HEK293T (cell line): ENCODE data around the gene RBM6.

Source experiments
- CTCF ChIA-PET: fragments of 350-600 bp; formaldehyde crosslinking; extraction: SDS; loops from one replicate; lab custom pipeline; 2021; ENCODE audit warnings: antibody characterized with exemption, inconsistent platforms; lab: Yijun Ruan, JAX
- POLR2A ChIA-PET: fragments of 350-600 bp; formaldehyde crosslinking; extraction: SDS; loops from one replicate; lab custom pipeline; 2020; ENCODE audit warnings: antibody characterized with exemption, inconsistent platforms; lab: Yijun Ruan, JAX
- DNase-seq: peaks from one replicate; pipeline ENCODE4 v3.0.0; 2012; ENCODE audit warnings: mixed read lengths; ENCODE audit errors: extremely low spot score
- ARNT ChIP-seq: fragments of 450-650 bp; IDR thresholded peaks from 2 replicates; pipeline ENCODE4 v1.6.1; 2017; ENCODE audit warnings: mild to moderate bottlenecking
- BHLHE40 ChIP-seq: fragments of 450-650 bp; IDR thresholded peaks from 2 replicates; pipeline ENCODE4 v1.6.1; 2016; ENCODE audit warnings: mild to moderate bottlenecking, moderate library complexity, borderline replicate concordance
- CTBP1 ChIP-seq: fragments of 450-650 bp; IDR thresholded peaks from 2 replicates; pipeline ENCODE4 v1.6.1; 2016; ENCODE audit warnings: borderline replicate concordance
- ELF4 ChIP-seq: fragments of 450-650 bp; IDR thresholded peaks from 2 replicates; pipeline ENCODE4 v1.6.1; 2017; ENCODE audit warnings: antibody characterized with exemption
- FOXA1 ChIP-seq: fragments of 450-650 bp; IDR thresholded peaks from 2 replicates; pipeline ENCODE4 v1.6.1; 2016; ENCODE audit warnings: mild to moderate bottlenecking
- FOXK2 ChIP-seq: fragments of 450-650 bp; IDR thresholded peaks from 2 replicates; pipeline ENCODE4 v1.6.1; 2016; ENCODE audit warnings: mild to moderate bottlenecking
- FOXM1 ChIP-seq: fragments of 450-650 bp; IDR thresholded peaks from 2 replicates; pipeline ENCODE4 v1.6.1; 2017; ENCODE audit warnings: mild to moderate bottlenecking, borderline replicate concordance
- HDGF ChIP-seq: fragments of 450-650 bp; IDR thresholded peaks from 2 replicates; pipeline ENCODE4 v1.6.1; 2017; ENCODE audit warnings: antibody characterized with exemption, borderline replicate concordance
- L3MBTL2 ChIP-seq: fragments of 450-650 bp; conservative IDR thresholded peaks from 2 replicates; pipeline ENCODE4 v1.6.1; 2016; ENCODE audit warnings: mild to moderate bottlenecking
- LEF1 ChIP-seq: fragments of 450-650 bp; IDR thresholded peaks from 2 replicates; pipeline ENCODE4 v1.6.1; 2017; ENCODE audit warnings: mild to moderate bottlenecking, borderline replicate concordance
- NFRKB ChIP-seq: fragments of 450-650 bp; IDR thresholded peaks from 2 replicates; pipeline ENCODE4 v1.6.1; 2016; ENCODE audit warnings: mild to moderate bottlenecking, moderate library complexity
- PKNOX1 ChIP-seq: fragments of 450-650 bp; IDR thresholded peaks from 2 replicates; pipeline ENCODE4 v1.6.1; 2016
- SP1 ChIP-seq: fragments of 450-650 bp; IDR thresholded peaks from 2 replicates; pipeline ENCODE4 v1.6.1; 2017
- SUZ12 ChIP-seq: fragments of 450-650 bp; IDR thresholded peaks from 2 replicates; pipeline ENCODE4 v1.6.1; 2016; ENCODE audit warnings: mild to moderate bottlenecking
- TARDBP ChIP-seq: fragments of 450-650 bp; IDR thresholded peaks from 2 replicates; pipeline ENCODE4 v1.6.1; 2016
- ZNF384 ChIP-seq: fragments of 450-650 bp; IDR thresholded peaks from 2 replicates; pipeline ENCODE4 v1.6.1; 2016

The RBM6 gene

GRCh38 chr3:50124052-50124799 lies 184.3 kb downstream of the RBM6 start:
- ChIA-PET CTCF (interaction anchor here (0.6 to 1.3 kb wide), 2 partner anchors 60 to 70 kb away, joined by 4 to 6 read pairs; no protein-coding TSS in a partner anchor), POLR2A (interaction anchor here (0.9 to 1.4 kb wide), 3 partner anchors 26 to 32 kb away, joined by 3 to 4 read pairs (median 3); no protein-coding TSS in a partner anchor)
- no peak for DNase-seq

GRCh38 chr3:50124800-50125178 lies 184.8 kb downstream of the RBM6 start:
- ChIA-PET CTCF (interaction anchor here (1.3 kb wide), 1 partner anchor 70 kb away, joined by 6 read pairs; no protein-coding TSS in a partner anchor), POLR2A (interaction anchor here (1.0 to 1.4 kb wide), 2 partner anchors 25 to 30 kb away, joined by 3 to 4 read pairs; no protein-coding TSS in a partner anchor)
- DNase-seq, result no peak
- TF ChIP-seq HDGF, result no peak
- TF ChIP-seq TARDBP, result no peak
- no peak for TF ChIP-seq FOXK2
- no peak for TF ChIP-seq PKNOX1
- TF ChIP-seq CTBP1, result no peak
- no peak for TF ChIP-seq BHLHE40
- no peak for TF ChIP-seq L3MBTL2
- no peak for TF ChIP-seq NFRKB
- TF ChIP-seq SP1, result no peak
- no peak for TF ChIP-seq FOXA1
- no peak for TF ChIP-seq ZNF384

More at GRCh38 chr3:50124052-50124799, 184.3 kb downstream of the RBM6 start:
- TF ChIP-seq L3MBTL2, result no peak
- TF ChIP-seq LEF1, result no peak
- no peak for TF ChIP-seq SUZ12
- TF ChIP-seq FOXM1, result no peak
- no peak for TF ChIP-seq HDGF
- no peak for TF ChIP-seq FOXK2
- TF ChIP-seq CTBP1, result no peak
- no peak for TF ChIP-seq PKNOX1
- TF ChIP-seq NFRKB, result no peak
- no peak for TF ChIP-seq SP1
- no peak for TF ChIP-seq FOXA1
- TF ChIP-seq ELF4, result no peak
- TF ChIP-seq ARNT, result no peak
- no peak for TF ChIP-seq TARDBP
- no peak for TF ChIP-seq BHLHE40
- no peak for TF ChIP-seq ZNF384

GRCh38 chr3:50125541-50126286 lies 185.8 kb downstream of the RBM6 start:
- DNase-seq, result no peak
- TF ChIP-seq NFRKB (no peak), ELF4 (no peak), FOXA1 (no peak), LEF1 (no peak), SP1 (no peak)
- ChIA-PET POLR2A (interaction anchor here (1.0 to 1.4 kb wide), 3 partner anchors 11 to 29 kb away, joined by 3 to 4 read pairs (median 4); no protein-coding TSS in a partner anchor), CTCF (interaction anchor here (1.1 to 1.3 kb wide), 2 partner anchors 69 to 121 kb away, joined by 3 to 6 read pairs; no protein-coding TSS in a partner anchor)

GRCh38 chr3:50126287-50127211 lies 186.6 kb downstream of the RBM6 start:
- no peak for DNase-seq
- TF ChIP-seq HDGF (no peak), SP1 (no peak), SUZ12 (no peak), NFRKB (no peak), L3MBTL2 (no peak), CTBP1 (no peak), BHLHE40 (no peak), LEF1 (no peak), FOXA1 (no peak)
- ChIA-PET CTCF (interaction anchor here (1.1 kb wide), 1 partner anchor 120 kb away, joined by 3 read pairs; no protein-coding TSS in a partner anchor), POLR2A (interaction anchor here (1.0 to 1.3 kb wide), 2 partner anchors 10 to 24 kb away, joined by 3 to 4 read pairs; no protein-coding TSS in a partner anchor)
